ENCODE results near the gene GTF3C4.
"Not testable (repeated sequence)": the region's sequence is repeated elsewhere in the genome, so short reads cannot be mapped to it uniquely, and the experiment has no call there.

GTF3C4 gene

GRCh38 chr9:132708769-132709430, 38.6 kb downstream of the GTF3C4 start:
- no peak for DNase-seq

- no peak for DNase-seq
These were observed 40.1 kb downstream of the GTF3C4 start for GRCh38 chr9:132710333-132710732.

GRCh38 chr9:132711152-132711551, 40.9 kb downstream of the GTF3C4 start:
- not testable (repeated sequence) for DNase-seq

- DNase-seq: no peak
These were observed 41.6 kb downstream of the GTF3C4 start for GRCh38 chr9:132711846-132712245.

- DNase-seq: no peak
These were observed 42.5 kb downstream of the GTF3C4 start for GRCh38 chr9:132712753-132713152.

- DNase-seq: no peak
These were observed 45.7 kb downstream of the GTF3C4 start for GRCh38 chr9:132716007-132716406.

GRCh38 chr9:132717326-132717945, 47.2 kb downstream of the GTF3C4 start:
- no peak for DNase-seq

GRCh38 chr9:132718381-132718928, 48.2 kb downstream of the GTF3C4 start:
- DNase-seq: not testable (repeated sequence)

- DNase-seq: no peak
These were observed 51.4 kb downstream of the GTF3C4 start for GRCh38 chr9:132721661-132722060.

- DNase-seq: no peak
These were observed 52.4 kb downstream of the GTF3C4 start for GRCh38 chr9:132722564-132723065.

- DNase-seq: no peak
These were observed 53.5 kb downstream of the GTF3C4 start for GRCh38 chr9:132723809-132724208.

GRCh38 chr9:132725306-132725705, 55.0 kb downstream of the GTF3C4 start:
- DNase-seq: no peak

GRCh38 chr9:132726576-132727130, 56.4 kb downstream of the GTF3C4 start:
- no peak for DNase-seq

GRCh38 chr9:132728071-132728470, 57.8 kb downstream of the GTF3C4 start:
- DNase-seq: no peak

- DNase-seq: no peak
These were observed 58.2 kb downstream of the GTF3C4 start for GRCh38 chr9:132728497-132728896.

- DNase-seq: no peak
These were observed 59.1 kb downstream of the GTF3C4 start for GRCh38 chr9:132729235-132729890.

- no peak for DNase-seq
These were observed 60.1 kb downstream of the GTF3C4 start for GRCh38 chr9:132730054-132731033.

GRCh38 chr9:132731230-132731629, 61.0 kb downstream of the GTF3C4 start:
- no peak for DNase-seq

GRCh38 chr9:132732326-132733259, 62.3 kb downstream of the GTF3C4 start:
- no peak for DNase-seq

- no peak for DNase-seq
These were observed 63.1 kb downstream of the GTF3C4 start for GRCh38 chr9:132733260-132733815.
